GM19463 (cell line): Measurements from ENCODE around the gene CMTR1.
"Not testable (repeated sequence)": the region's sequence is repeated elsewhere in the genome, so short reads cannot be mapped to it uniquely, and the experiment has no call there.

Experiments
- ATAC-seq: cut with Tn5 transposase; IDR thresholded peaks from one replicate; pipeline ENCODE4 v1.9.1; 2021; ENCODE audit warnings: mild to moderate bottlenecking, moderate library complexity; ENCODE audit not compliant: unreplicated experiment

Gene CMTR1

DNA sequence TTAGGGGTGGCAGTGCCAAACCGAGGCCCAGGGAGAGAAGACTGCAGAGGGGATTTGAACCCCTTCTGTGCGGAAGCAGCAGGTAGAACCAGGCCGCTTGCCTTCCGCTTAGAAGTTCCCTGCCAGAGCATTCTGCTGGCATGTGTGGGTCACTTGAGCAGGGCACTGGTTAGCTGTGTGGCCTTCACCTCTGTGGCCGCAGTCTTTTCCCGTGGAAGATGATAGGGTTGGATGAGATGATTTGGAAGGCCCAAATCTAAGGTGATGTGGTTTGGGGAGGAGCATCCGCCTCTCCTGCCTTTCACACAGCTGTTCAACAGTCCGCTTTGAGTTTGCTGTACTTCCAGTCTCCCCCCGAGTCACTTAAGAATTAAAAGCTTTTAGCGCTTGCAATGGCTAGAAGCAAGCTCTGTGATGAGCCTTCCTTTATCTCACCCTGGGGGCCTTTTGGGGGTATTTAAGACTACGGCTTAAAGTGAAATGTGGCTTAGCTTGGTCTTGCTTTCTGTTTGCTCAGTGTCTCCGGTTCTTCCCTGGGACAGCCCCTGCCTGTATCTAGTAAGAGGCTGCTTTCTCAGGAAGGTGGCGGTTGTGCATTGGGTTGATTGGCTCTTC, 743 bp downstream of the CMTR1 start:
- peak; percentile 29 for ATAC-seq

DNA sequence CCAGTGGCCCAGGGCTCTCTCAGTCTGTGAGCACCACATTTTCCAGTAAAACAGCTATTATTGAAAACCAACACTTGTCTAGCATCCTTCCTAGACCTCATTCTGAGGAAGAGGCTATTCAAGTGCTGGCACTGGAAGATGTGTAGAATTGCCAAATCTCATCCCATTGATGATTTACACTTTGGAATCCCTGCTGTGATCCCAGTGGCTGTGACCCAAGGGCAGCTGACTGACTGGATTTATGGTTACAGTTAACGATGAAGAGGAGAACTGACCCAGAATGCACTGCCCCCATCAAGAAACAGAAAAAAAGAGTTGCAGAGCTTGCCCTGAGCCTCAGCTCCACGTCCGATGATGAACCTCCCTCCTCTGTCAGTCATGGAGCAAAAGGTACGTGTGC, 2.4 kb downstream of the CMTR1 start:
- no peak for ATAC-seq

DNA sequence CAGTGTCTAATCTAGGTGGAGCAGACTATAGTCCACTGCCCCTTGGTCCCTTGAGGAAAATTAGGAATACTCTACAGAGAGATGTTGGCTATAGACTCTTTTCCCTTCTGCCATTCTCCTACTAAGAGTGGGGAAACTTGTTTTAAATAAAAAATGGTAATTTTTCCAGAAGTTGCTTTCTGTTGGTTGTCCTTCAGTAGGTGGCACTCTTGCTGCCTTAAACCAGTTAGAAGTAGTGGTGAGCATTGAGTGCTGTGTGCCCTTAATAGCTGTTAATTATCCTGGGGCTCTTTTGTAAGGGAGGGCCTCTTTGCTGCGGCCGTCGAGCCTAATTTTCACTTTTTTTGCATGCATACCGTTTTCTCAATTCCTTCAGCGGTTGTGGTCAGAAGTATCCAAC, 2.8 kb downstream of the CMTR1 start:
- no peak for ATAC-seq

- no peak for ATAC-seq
Measured at GRCh38 chr6:37438930-37439329, 5.9 kb downstream of the CMTR1 start.

DNA sequence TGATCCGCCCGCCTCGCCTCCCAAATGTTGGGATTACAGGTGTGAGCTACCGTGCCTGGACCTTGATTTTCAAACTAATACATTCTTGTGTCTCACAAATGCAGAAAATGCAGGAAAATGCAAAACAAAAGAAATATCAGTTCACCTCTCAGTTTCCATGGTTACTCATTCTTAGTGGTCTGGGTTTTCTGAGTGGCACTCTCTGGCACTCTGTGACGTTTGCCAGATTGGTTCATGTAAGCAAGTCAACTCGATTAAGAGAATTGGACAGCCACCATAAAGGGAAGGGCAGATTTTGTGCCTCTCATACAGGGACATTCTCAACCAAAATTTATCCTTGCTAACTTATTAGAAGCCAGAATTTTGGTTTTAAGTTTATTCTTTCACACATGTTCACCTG, 8.6 kb downstream of the CMTR1 start:
- no peak for ATAC-seq

DNA sequence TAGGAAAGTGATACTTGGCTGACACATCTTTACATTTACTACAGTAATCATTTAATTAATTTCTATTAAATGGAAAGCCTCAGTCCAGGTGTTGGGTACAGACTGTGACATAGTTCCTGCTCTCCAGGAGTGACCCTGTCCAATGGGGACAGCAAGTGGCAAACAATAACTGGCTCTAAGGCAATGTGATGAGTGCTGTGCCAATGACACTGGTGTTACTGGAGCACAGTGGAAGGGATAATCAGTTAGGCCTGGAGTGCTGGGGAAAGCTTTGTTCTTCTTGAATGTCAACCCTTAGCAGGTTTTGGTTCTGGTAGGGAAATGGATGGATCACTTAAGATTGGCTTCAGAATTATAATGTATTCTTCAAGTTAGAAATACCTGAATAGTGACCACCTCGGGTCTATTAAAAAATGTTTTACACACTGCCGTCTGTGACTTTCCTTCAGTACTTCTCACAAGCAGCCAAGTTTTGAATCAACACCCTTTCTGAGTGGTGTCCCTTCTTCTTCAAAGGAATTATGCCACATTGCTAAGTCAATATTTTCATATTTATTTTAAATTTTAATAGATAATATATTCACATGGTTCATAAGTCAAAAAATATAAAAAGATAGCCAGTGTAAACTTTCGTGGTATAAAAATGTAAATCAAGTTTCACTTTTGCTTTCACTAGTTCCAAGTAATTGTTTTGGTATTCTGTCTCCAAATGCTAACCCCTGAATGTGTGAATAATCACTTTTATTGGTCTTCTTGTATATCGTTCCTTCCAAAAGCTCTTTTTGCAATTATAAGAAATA, 9.6 kb downstream of the CMTR1 start:
- no peak for ATAC-seq

- ATAC-seq = not testable (repeated sequence)
Measured at GRCh38 chr6:37443216-37443542, 10.2 kb downstream of the CMTR1 start.

- ATAC-seq = no peak
Measured at GRCh38 chr6:37449984-37450383, 17.0 kb downstream of the CMTR1 start.

DNA sequence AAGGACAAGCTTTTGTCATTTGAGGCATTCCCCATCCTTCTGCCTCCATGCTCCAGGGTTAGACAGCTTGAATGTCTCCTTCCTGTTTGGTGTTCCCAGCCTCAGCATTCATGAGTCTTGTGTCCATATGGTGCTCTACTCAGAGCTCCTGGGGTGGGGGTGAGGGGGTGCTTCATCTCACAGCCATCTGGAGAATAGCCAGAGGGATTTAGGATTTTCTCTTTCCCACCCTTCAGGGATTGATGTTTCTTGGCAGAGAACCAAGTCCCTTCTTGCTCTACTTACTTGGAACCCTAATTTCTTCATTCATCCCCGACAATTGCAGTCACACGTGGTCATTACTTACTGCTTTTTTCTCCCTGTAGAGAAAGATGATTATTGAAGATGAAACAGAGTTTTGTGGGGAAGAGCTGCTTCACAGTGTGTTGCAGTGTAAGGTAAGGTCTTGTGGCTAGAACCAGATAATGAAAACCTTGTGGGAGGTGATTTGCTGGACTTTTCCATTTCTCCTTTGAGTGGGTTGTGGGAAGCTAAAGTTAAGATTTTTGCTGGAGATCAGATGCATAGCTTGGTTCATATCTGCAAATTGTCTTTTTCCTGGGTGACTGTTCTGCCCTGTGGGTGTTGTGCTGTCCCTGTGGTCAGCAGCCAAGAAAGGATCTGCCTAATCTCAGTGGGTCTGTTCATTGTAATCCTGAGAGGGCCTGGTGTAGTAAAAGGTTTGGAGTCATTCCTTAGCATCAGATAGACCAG, 18.6 kb downstream of the CMTR1 start:
- ATAC-seq = no peak

DNA sequence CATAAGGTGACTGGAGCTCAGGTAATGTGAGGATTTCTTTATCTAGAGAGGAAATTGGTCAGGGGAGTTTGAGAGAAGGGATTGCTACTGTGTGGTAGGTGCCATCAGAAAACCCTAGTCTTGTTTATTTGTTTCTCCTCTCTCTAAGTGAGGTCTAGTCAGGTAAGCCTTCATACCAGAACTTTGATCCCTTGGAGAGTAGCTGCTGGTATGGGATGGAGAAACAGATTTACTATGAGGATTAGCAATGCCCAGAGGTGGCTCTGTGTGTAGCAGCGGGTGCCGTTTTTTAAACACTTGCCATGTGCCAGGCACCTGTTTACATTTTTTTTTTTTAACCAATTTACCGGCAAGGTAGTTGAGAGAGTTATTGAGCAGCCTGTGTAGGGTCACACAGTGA, 19.5 kb downstream of the CMTR1 start:
- no peak for ATAC-seq

DNA sequence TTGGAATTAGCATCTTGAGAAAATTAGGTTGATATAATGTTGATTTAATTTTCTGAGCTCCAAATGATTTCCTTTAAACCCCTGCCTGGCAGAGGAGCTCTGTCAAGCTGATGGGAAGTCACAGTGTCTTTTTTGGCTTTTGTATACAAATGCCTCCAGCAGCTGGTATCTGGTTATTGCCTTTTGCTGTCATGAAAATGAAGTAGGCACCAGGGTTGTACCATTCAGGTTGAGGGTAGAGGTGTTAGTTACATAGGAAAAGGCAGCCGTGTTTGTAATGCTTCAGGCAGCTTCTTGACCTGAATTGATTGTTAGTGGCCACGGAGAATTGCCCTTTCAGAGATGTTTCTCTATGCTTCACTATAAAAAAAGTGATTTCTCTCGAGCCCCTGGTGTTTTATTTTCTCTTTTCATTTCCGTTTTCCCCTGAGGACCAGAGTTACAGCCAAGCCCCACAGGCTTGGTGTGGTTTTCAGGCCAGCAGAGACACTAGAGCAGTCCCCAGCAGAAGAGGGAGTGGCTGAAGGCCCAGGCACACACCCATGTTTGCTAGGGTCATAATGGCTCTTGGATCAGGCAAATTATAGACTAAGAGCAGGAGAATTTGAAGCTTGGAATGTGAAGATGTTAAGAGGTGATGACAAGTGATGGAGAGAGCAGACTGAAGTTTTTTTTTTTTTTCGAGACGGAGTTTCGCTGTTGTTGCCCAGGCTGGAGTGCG, 21.6 kb downstream of the CMTR1 start:
- ATAC-seq = no peak

DNA sequence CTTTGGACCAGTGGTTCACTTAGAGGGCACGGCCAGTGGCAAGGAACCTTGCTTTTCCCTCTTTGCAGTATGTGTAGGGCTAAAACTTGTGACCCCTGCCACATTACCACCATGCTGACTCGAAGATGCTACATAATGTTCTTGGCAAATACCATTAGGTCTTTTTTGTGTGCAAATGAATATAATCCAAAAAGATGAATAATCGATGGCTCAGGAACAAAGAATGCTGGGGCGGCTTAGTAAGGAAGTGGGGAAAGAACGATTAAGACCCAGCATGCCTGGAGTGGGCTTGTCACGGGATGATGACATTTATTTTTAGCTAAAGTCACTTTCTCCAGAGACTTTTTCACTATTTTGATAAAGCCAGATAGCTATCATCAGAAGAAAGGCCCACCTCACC, 23.1 kb downstream of the CMTR1 start:
- ATAC-seq = no peak

GRCh38 chr6:37456816-37457560, 24.0 kb downstream of the CMTR1 start:
- ATAC-seq = no peak

- ATAC-seq = no peak
Measured at GRCh38 chr6:37459981-37460800, 27.2 kb downstream of the CMTR1 start.

GRCh38 chr6:37460805-37461204, 27.8 kb downstream of the CMTR1 start:
- no peak for ATAC-seq

- ATAC-seq = no peak
Measured at GRCh38 chr6:37463110-37463509, 30.1 kb downstream of the CMTR1 start.

DNA sequence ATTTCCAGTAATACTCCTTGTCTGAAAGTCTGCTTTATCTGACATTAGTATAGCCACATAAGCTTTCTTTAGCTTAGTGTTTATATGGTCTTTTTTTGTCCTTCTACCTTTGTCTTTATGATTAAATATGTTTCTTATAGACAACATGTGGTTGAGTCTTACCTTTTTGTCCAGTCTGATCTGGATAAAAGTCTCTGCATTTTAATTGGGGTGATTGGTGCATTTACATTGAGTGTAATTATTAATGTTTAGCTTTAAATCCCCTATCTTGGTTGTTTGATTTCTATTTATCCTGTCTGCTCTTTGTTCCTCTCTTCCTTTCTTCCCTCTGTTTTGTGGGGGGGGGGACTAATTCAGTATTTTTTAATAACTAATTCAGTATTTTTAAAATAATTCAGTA, 34.7 kb downstream of the CMTR1 start:
- ATAC-seq = no peak

GRCh38 chr6:37473364-37474095, 40.5 kb downstream of the CMTR1 start:
- no peak for ATAC-seq

DNA sequence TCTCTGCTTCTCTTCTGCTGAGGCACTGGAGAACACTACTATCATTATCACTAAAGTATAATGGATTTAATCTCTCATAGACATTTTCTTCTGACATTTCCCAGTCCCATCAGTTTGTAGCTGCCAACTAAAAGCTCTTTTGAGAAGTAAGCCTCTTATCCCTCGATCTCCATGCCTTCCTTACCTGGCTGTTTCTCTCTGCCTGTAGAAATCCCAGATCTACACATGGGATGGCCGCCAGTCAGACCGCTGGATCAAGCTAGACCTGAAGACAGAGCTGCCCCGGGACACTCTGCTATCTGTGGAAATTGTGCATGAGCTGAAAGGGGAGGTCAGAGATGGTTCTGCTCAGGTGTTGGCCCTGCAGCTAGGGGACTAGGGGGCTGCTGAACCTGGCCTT, 41.3 kb downstream of the CMTR1 start:
- ATAC-seq = no peak
